Testis (tissue), 2 donors: ENCODE measurements around the gene IGF2R.

Source experiments
- CTCF ChIP-seq, 3 experiments: fragments of 450-650 bp in 2 of 3; fragments of 200-600 bp in 1 of 3; sonication (generic) in 1 of 3; IDR thresholded peaks; one replicate each; pipeline ENCODE4 v1.5.1; 2016 to 2019; ENCODE audit warnings: antibody characterized with exemption in 3 of 3, mild to moderate bottlenecking in 2 of 3, moderate library complexity in 1 of 3
- POLR2A ChIP-seq: fragments of 450-650 bp; IDR thresholded peaks from one replicate; pipeline ENCODE4 v1.6.1; 2017; ENCODE audit warnings: antibody characterized with exemption, mild to moderate bottlenecking, moderate library complexity

- TF ChIP-seq CTCF (IDR thresholded peaks at IDR 0.05) = no peak
- TF ChIP-seq POLR2A = no peak
Measured at GRCh38 chr6:160128125-160128683, 159.3 kb downstream of the IGF2R start.
